Measurements from ENCODE around the gene NGF. TPM values are rescaled to one million over a fixed set of nuclear protein-coding genes. Genes with fewer than 3 reads are reported as not detected.

NGF gene
- polyA plus RNA-seq, 3 donors = 1.7 to 2.4 (median 2.3) TPM

GRCh38 chr1:115338457-115338820 is 390 bp upstream of the NGF start:
- DNase-seq = no peak

- DNase-seq = no peak
Observed at GRCh38 chr1:115337276-115337632, 795 bp downstream of the NGF start.

DNA sequence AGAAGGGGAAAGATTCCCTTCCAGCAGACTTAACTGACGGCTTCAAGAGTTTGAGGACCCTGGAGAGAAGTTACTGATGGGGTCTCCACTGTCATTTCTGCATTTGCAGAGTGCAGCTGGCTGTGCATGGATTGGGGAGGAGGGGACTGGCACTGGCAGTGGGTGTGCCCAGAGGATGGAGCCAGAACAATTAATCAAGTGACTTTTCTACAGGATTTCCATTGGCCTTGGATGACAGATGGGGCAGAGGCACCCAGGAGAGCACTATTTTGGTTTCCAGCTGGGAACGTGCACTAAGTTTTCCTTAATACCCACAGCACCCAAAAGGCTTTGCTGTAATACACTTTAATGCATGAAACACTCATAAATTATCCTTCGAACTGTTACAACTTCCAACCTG is 1.3 kb downstream of the NGF start:
- no peak for DNase-seq

DNA sequence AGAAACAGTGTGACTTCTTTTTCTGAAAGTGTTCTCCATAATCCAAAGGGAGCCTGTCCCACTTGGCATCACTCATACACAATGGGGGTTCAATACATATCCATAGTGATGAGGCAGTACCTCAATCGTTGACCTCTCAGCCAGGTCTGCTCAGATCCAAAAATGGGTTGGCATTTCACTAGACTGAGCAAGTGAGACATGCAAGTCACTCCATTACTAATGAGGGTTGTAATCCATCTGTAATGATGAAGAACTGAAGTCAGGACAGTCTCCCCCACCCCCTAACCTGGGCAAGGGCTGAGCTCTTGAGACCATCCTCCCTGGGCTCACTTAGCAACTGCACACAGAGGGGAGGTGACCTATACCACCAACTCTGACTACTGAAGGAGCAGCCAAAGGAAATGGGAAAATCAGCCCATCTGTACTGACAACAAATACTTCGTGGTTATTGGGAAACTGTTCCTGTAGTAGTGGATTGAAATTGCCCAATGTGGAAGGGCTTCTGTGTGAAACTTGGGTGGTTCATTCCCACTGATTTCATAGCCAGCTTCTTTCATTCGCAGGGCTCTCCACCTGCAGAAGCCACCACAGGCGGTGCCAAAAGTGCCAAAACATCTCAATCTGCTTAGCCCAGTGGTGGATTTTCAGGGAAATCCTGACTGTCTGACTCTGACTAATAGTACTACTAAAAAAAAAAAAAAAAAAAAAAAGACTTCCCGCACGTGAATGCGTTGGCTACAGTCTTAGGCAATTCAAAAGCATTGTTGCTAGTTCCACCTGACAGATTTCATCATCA is 5.0 kb downstream of the NGF start:
- no peak for DNase-seq

DNA sequence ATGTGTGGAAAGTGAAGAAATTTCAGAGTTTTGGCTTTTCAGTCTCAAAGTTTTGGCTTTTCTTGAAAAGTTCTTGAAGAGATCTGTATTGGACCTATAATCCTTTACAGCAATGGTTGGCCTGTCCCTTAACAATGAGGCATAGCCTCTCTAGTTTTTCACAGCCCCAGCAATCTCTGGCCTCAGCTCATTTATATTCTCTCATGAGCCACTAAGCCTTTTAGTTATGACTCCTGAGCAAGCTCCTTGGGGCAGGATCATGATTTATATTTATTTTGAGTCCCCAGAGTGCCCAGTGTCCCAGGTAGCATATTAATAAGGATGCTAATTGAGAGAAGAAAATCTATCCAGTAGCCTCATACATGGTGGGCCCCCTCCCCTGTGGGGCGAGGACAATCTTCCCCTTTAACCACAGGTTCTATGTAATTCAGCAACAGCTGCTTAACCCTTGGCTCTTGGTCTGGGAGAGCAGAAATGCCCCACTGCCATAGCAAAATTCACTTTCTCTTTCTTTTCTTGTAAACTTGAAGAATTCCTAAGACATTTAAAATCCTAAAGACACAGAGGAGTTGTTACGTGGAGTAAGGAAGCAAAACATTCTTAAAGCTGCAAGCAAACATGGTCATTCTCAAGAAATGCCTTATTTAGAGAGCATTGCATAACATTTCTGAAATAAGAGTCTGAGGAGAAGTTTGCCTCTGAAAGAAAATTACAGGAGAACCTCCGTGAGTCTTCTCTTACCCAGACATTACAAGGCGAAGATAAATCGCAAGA is 6.3 kb downstream of the NGF start:
- no peak for DNase-seq

GRCh38 chr1:115330480-115331013 is 7.5 kb downstream of the NGF start:
- no peak for DNase-seq

DNA sequence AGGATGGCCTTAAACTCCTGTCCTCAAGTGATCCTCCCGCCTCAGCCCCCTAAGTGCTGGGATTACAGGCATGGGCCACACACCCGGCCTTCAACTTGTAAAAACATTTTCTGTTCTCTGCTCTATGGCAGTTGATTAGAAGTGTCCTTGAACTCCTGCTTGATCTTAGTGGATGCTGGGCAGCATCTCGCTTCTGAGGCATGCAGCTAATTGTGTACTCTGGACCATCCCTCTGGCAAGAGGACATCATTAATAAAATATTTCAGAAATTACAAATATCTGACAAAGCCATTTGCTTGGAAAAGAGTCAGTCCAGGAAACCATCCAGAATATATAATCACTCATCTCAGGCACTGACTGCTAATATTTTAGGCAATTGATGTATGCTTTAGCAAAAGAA is 8.1 kb downstream of the NGF start:
- DNase-seq = no peak

DNA sequence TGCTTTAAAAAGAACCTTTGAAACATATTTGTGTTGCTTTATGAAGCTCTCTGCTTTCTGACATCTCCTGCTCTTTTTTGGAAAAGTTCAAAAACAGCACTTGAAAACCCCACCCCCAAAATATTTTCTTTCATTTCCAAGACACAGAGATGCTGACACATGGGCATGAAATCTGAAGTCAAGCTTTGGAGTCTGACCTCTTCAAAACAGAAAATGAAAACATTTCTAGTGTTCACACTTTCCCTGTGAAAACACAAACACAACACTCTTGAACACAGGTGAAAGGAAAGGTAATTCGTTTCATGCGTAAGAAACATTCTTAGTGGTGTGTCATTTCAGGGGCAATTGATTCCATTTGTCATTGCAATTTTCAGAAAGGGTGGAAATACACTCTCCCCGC is 10.8 kb downstream of the NGF start:
- no peak for DNase-seq

DNA sequence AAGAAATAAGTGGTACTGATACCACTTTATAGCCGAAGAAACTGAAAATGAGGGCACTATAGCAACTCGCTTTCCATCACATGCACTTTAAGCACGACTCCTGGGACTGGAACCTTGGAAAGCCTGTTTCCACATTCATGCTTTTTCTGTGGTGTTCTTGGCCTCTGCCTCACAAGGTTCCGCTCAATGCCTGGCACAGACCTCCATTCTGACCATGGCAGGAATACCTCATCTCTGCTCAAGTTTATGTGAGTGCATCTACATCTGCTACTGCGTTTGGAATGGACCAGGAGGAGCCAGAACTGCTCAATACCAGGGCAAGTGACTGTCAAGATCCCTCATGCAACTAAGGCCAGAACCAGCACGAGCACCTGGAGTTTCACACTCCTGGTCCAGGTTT is 11.6 kb downstream of the NGF start:
- DNase-seq = no peak

DNA sequence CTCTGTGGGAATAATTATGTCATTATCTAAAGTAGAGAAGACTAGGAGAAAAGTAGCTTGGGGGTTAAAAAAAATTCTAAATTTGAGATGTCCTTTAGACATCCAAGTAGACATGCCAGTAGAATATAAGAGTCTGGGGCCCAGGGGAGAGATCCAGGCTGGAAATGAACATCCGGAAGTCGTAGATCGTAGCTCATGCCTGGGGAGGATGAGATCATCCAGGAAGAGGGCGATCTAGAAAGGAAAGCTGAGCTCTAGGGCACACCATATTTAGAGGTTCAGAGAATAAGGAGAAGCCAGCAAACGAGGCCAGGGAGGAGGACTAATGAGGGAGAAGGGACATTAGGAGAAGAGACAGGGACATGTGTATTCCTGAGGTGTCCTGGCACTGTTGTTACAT is 12.2 kb downstream of the NGF start:
- no peak for DNase-seq

DNA sequence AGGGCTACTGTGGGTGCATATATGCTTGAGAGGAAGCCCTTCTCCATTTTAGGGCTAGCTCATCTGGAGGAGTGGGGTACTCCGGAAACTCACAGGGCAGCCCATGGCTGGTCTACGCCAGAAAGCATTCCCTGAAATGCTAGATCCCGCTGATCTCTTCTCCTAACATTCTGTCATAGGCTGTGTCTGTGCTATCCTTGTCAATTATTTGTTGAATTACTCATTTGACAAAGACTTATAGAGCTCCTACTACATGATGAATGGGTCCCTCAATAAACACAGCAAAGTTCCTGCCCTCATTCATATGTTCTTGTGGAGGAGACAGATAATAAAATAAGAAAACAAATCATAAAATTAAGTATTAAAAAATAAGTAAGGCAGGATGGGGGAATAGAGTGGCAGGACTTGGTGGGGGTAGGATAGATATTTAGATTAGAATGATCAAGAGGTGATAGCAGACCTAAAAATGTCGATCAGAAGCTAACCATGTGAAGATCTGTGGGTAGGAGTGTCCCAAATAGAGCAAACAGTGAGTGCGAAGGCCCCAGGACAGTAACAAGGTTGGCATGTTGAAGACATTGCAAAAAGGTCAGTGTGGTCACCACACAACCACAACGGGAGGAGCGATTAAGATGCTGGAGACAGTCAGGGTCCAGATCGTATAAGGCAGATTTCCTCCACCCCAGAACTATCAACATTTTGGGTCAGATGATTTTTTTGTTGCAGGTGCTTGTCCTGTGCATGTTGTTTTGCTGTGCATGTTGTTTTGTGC is 13.2 kb downstream of the NGF start:
- no peak for DNase-seq

DNA sequence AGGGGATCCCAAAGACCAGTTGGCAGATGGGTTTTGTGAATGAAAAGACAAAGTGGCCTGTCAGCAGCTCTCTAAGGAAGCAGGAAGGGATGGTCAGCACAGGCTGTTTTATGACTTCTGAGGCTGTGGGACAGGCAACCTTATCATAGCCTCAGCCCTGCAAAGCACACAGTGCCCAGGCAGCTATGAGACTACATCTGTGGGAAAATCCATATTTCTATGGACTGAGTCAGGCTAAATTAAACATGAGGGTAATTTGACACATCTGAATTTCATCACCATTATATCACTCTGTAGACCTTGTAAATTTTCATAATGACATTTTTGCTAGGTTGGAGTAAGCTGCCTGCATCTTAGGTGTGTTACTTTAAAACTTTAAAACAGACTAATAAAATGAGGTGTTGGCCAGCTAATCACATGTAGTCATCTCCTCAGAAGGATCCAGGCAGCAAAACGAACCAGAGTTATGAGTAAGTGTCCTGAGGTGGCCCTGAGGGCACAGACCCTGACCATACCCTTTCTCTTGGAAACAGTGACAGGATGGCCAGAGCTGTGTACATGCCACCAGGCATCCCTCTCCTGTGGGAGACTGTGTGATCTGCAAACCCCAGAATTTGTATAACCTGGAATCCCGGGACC is 14.6 kb downstream of the NGF start:
- no peak for DNase-seq

- no peak for DNase-seq
Observed at GRCh38 chr1:115322631-115323030, 15.4 kb downstream of the NGF start.

DNA sequence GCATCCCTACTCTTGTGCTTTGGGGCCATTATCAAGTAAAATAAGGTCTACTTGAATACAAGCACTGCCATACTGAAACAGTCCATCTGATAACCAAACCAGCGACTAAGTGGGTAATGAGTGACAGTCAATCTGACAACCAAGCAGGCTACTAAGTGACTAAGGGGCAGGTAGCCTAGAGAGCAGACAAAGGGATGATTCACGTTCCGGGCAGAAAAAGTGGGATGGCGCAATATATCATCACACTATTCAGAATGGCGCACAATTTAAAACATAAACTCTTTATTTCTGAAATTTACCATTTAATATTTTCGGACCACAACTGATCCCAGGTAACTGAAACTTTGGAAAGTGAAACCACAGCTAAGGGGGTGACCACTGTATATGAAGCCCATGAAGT is 17.7 kb downstream of the NGF start:
- no peak for DNase-seq

- DNase-seq = no peak
Observed at GRCh38 chr1:115319706-115320105, 18.3 kb downstream of the NGF start.

GRCh38 chr1:115317101-115318012 is 20.7 kb downstream of the NGF start:
- DNase-seq = no peak

- no peak for DNase-seq
Observed at GRCh38 chr1:115314765-115315164, 23.3 kb downstream of the NGF start.

GRCh38 chr1:115314092-115314491 is 24.0 kb downstream of the NGF start:
- no peak for DNase-seq

DNA sequence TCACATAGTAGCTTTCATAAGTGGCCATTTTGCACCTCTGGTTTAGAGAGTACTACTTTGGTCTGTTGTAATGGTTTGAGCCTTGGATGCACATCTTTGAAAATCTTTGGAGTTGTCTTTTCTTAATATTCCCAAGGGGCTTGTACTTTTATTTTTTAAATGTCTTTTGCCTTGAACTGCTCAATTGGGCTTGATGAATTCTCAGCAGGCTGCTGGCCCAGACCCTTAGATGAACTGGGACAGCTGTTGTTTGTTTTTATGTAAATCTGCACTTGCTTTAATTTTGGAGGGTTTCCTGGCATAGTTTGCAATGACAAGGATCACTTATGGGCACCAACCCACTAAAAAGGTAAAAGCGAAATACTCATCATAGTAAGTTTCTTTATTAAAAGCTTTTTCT is 24.9 kb downstream of the NGF start:
- DNase-seq = no peak

DNA sequence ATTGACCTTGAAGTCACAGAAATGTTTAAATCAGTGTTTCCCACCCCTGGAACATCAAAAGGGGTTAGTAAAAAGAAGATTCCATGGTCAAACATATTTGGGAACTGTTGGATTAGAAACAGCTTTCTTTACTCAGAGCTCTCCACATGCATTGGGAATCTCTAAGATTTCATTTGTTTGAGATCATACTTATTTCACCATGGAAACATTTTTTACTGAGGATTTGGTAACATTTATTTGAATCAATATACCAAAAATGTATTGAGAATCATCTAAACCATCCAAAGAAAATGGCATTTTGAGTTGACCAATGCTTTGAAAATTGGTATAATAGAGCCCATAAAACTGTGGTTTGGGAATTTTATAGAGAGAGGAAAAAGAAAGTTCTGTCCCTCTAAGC is 25.3 kb downstream of the NGF start:
- DNase-seq = no peak

DNA sequence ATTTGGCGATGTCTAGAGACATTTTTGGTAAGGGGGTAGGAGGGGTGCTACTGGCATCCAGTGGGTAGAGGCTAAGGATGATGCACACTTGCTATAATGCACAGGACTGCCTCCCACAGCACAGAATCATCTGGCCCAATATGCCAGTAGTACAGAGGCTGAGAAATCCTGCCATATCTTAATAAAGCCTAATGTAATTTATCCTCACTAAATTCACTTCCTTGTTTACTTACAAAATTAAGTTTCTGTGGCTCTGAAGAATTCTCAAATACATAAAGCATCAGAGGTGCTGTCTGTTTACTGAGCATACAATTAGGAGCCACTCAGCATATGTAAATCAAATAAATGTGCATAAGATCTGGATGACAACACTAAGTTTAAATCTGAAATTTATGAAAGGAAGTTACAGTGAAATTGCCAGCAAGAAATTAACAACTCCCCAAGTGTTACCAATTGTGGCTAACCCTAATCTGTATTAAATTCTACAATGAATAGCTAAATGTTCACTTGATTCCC is 26.5 kb downstream of the NGF start:
- DNase-seq = no peak
